GM21737 (cell line): Measurements from ENCODE around the gene MMP3.

ENCODE experiments used
- ATAC-seq: cut with Tn5 transposase; IDR thresholded peaks from one replicate; pipeline ENCODE4 v1.9.1; 2021; ENCODE audit warnings: mild to moderate bottlenecking, moderate library complexity; ENCODE audit not compliant: unreplicated experiment

Gene MMP3

GRCh38 chr11:102793677-102794290, 49.6 kb downstream of the MMP3 start:
- ATAC-seq: no peak

GRCh38 chr11:102792604-102793003, 50.8 kb downstream of the MMP3 start:
- no peak for ATAC-seq

- ATAC-seq: no peak
Observed at GRCh38 chr11:102791271-102792036, 52.0 kb downstream of the MMP3 start.

GRCh38 chr11:102788334-102788995, 54.9 kb downstream of the MMP3 start:
- ATAC-seq: no peak
